ENCODE measurements around the gene BCO2.

Gene BCO2

DNA sequence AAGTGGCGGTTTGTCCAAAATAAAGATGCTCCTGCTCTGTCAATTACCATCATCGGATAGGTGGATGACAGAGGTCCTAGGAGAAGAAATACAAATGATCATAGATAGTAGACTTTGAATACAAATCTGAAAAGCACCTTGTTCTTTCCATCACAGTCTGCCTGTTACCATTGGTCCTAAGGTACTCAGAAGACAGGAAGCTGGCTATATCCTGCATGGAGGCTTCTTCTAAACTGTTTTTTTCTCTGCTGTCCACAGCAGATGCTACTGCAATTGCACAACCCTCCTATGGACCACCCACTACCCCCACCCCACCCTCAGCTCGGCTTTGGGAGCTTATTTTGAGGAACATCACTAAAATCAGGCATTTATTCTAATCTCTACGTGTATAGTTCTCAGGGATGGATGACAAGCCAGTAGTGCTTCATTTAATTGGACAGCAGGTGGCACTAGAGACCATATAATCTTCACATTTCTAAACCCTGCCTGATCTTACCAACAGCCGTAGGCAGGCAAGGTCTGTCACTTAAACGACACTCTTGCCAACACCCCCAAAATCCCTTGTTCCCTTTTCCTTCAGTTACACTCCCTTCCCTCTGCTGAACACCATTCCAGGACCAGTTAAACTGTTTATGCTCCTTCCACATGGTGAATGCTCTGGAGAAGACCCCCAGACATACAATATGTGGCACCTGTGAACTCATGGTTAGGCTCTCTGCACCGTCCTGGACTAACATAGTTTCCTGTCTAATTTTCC is 44.3 kb downstream of the BCO2 start:
- DNase-seq: no peak

DNA sequence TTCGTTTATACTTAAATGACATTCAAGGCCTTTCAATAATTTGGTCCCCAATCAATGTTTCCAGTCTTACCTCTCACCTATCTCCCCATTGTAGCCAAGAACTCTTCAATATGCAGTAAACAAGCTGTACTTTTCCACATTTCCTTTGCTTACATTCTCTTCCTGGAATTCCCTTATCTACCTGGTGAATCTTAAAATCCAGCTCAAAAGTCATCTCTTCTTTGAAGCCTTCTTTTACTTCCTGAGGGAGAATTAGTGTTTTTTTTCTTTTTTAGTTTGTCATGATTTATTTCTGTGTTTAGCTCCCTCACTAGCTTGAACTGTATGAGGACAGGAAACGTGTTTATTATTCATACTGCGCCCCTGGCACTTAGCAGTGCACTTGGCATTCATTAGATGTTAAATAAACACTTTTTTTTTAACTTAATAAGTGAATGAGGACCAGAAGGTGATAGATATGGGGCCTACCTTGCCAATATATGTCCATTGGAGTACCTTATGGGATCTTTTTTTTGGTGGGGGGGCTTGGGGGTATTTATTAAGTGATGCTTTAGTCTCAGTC is 46.0 kb downstream of the BCO2 start:
- no peak for DNase-seq

DNA sequence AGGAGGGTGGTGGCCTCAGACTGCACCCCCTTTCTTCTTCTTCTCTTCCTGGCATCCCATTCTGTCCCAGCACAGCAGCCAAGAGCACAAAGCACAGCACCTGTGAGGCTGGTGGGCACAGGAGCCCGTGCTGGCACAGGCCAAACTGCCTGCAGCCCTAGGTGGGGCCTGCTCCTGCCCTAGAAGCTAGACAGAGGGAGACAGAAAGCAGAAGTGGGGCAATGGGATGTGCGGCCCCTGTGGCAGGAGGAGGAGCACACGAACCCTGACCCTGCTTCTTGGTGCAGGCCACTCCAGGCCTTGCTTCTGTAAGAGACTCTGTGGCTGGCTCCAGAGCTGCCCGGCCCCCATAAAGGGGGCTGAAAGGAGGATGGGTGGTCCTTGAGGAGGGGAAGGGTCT is 47.0 kb downstream of the BCO2 start:
- no peak for DNase-seq

DNA sequence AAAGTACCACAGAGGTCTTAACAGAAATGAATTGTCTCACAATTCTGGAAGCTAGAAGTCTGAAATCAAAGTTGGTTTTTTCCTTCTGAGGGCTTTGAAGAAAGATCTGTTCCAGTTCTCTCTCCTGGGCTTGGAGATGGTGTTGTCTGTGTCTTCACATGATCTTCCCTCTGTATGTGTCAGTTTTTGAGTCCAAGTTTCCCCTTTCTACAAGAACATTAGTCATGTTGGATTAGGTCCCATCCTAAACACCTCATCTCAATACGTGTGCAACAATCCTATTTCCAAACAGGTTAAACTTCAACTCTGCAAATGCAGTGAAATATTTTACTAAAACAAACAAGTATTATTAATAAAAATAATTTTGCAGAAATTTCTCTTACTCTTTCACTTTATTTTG is 47.8 kb downstream of the BCO2 start:
- DNase-seq: no peak

DNA sequence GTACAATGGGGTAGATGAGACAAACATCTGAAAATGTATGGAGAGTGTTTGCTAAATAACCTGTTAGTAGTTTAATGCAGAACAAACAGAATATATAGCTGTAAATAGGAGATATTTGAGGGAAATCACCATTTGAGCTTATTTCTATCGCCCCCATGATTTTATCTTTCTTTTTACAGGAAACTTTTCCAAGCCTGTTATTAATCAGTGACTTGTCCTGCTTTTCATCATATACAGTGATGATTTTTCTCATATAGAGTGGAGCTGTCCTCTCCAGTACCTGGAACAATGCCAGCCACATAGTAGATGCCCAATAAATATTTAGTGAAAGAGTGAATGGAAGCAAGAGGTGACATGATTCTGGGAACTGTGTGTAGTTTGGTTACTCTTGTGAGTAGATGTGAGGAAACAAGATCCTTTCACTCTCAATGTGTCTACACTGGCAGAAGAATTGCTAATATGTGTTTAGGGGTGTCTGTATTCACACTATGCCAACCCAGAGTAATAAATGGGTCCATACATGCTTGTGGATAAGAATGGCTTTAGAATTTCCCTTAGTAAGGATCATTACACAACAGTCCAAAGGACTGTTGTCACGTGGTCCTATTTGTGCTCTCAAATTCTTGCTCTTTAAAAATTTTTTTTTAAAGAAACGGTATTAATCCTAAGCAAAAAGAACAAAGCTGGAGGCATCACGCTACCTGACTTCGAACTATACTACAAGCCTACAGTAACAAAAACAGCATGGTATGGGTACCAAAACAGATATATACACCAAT is 48.6 kb downstream of the BCO2 start:
- DNase-seq: no peak

DNA sequence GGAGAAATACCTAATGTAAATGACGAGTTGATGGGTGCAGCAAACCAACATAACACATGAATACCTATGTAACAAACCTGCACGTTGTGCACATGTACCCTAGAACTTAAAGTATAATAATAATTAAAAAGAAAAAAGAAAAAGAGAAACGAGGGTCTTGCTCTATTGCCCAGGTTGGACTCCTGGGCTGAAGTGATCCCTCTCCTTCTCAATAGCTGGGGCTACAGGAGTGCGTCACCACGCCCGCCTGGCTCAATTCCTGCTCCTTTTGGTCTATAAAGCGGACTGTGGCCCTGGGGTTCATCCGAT is 50.4 kb downstream of the BCO2 start:
- DNase-seq: no peak

DNA sequence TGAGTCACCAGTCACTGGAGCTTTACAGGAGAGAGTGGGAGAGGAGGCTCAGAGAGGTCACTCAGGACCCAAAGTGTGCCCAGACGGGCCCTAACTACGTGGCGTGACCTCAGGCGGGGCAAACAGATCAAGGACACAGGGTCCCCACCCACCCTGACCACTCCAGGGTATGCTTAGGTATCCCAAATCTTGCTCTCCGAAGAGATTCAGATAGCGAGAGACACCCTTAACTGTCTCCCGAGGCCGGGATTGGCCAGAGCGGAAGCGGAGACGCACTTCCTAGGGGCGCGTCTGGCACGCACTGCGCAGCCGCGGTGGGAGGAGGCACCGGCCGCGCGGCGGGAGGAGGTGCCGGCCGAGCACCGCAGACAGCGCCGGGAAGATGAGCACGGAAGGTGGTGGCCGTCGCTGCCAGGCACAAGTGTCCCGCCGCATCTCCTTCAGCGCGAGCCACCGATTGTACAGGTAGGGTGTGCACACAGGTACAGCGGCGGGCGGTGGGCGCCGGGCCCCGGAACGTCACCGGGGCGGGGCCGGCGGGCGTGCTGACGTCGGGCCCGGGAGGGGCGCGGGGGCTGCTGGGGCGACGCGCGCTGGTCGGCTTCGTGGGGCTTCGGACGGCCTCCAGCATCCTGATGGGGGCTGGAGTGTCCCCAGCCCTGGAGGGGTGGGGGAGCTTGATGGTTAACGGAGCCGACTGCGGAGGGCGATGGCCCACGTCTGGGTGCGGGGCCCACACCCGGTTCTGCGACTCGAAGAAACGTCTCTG is 50.9 kb downstream of the BCO2 start, which contains the start of gene PTS:
TSS of gene PTS (plus strand) at position 367 of the 769 bp plus-strand sequence. CDS start at position 383, 16 bp downstream.
- DNase-seq: peak; percentile 29

DNA sequence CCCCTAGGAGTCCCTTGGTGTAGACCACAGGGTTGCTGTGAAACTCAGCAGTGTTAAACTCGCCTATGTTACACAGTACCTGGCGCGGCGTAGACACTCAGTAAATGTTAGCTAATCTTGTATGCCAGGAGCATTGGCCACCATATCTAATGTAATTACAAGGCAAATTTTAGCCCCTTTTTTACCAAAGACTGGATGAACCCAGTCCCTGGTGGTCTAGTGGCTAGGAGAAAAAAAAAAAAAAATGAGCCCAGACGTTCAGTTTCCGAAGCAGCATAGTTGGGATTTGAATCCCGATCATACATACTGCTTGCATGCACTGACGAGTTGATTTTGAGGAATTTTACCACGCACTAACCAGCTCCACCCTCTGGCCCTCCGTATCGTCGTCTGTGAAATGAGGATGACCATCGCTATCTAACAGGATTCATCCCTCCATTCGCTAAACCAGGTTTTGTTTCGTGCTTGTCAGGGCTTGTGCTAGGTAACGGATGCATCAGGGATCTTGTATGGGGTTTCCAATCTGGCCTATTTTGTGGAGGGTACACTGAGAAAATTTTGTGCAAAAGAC is 51.6 kb downstream of the BCO2 start:
- DNase-seq: no peak

DNA sequence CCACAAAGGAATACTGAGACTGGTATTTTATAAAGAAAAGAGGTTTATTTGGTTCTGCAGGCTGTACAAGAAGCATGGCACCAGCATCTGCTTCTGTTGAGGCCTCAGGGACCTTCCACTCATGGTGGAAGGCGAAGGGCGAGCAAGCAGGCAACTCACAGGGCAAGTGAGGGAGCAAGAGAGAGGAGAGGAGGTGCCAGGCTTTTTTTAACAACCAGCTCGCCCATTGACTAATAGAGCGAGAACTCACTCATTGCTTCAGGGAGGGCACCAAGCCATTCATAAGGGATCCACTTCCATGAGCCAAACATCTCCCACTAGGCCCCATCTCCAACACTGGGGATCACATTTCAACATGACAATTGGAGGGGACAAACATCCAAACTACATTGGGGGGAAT is 52.2 kb downstream of the BCO2 start:
- no peak for DNase-seq

DNA sequence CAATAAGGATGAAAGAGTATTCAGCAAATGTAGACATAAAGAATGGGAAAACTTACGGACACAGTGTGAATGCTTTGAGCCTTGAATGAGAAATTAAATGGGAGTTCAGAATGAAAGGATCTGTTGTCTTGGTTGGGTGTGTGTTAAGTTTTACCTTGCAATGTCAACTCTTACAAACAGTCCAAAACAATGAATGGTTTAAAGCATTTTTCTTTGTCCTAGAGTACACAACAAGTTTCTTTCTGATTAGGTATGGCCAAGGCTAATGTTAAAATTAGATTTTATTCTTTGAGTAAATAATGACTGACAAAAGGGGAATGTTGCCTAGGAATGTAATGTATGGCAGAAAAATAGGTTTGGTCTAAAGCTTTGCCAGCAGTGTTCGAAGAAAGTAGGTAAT is 53.4 kb downstream of the BCO2 start:
- DNase-seq: no peak

DNA sequence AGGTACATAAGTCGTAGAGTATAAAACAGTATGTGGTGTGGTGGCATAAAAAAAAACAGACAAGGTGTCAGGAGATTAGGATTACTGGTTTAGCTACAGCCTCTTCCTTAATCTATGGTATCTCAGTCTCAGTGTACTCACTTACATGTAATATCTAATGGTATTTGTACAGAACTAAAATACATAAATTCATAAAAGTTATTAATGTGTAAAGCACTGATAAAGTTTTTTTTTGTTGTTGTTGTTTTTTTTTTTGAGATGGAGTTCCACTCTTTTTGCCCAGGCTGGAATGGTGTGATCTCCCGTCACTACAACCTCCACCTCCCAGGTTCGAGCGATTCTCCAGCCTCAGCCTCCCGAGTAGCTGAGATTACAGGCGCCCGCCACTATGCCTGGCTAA is 53.8 kb downstream of the BCO2 start:
- no peak for DNase-seq

DNA sequence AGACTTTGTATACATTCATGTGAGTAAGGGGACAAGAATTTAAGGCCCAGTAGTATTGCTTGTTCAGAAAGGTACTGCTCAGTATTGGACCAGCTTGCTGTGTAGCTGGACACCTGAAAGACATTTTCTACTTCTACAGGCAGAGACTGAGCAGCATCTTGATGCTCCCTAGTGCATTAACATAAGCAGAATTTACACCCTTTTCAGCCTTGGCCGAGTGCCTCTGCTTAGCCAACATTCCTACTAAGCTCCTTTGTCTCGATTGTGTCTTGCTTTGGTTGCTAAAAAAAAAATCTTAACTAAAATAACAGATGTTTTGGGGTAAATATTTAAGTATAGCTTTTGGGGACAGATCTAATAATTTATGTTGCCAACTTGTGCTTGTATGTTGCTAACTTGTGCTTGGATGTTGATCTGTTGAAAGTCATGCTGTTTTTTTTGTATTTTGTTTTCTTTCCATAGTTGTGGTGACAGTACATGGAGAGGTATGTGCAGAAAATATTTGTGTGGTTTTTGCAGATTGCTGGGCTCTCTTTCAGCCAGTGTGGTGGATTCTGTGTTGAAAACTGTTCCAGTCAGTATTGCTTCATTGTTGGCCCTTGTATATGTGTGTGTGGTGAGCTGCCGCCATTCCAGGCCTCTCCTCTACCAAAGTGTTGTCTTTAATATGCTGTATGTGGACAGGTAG is 54.6 kb downstream of the BCO2 start:
- no peak for DNase-seq

DNA sequence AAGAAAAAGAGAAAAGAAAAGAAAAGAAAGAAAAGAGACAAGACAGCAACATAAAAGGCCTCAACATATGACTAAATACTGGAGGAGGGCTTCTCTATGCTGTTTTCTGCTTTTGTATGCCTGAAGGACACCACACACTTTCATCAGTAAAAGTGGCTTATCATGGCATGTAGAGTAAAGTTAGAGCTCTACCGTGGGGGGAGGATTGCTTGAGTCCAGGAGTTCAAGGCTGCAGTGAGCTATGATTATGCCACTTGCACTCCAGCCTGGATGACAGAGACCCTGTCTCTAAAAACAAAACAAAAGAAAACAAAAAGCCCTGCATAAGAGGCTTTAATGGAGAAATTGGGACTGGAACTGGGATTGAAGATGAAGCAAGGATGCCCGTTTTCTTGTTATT is 56.6 kb downstream of the BCO2 start:
- no peak for DNase-seq

DNA sequence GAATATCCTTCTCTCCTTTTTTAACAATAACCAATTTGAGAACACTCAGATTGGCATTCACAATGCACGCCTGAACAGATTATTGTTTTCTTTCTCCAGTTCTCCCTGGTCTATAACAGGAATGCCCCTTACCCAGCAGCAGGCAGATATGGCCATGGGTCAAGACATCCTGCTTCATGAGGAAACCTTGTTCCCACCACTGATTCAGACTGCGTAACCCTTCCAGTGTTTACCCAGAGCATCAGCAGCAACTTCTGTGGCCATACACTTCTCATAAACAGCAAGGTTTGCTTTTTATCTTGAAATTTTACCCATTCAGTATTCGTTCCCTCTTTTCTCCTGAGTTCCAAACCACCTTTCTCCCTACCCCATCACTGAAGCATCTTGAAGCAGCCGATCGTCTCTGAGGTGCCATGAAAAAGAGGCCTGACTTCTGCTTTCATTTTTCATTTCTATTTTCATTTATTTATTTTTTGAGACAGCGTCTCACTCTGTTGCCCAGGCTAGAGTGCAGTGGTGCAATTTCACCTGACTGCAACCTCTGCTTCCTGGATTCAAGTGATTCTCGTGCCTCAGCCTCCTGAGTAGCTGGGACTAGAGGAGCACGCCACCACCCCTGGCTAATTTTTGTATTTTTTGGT is 60.6 kb downstream of the BCO2 start:
- DNase-seq: no peak

DNA sequence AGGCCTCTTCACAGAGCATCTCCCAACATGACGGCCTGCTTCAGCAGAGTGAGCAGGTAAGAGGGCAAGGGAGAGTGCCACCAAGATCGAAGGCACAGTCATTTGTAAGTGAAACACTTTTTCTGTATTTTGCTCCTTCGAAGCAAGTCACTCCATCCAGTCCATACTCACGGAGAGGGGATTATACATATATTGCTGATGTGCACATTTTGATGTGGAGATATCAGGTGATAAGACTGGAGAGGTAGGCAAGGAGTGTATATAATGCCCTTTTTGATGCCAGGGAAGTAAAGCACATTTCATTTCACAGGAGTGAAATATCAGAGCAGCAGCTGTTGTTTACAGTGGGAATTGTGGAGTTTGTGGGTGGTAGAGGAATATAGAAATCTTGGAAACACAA is 62.1 kb downstream of the BCO2 start:
- no peak for DNase-seq

DNA sequence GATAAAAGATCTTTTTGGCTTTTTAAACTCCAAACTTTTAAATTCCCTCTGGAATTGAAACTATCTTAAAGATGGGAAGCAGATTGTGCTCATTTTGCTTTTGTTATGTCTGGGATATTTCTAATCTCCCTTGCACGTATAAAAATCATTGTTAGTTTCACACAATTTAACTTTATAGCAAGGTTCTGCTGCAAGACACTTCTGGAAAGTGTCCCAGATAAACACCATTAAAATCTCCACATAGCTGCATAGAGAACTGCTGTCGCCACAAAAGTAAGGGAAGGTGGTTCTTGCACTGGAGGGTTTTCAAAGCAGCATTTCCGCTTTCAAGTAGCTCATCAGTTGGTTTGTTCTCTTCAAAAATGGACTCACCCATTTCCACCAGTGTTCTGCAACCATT is 62.7 kb downstream of the BCO2 start:
- no peak for DNase-seq

DNA sequence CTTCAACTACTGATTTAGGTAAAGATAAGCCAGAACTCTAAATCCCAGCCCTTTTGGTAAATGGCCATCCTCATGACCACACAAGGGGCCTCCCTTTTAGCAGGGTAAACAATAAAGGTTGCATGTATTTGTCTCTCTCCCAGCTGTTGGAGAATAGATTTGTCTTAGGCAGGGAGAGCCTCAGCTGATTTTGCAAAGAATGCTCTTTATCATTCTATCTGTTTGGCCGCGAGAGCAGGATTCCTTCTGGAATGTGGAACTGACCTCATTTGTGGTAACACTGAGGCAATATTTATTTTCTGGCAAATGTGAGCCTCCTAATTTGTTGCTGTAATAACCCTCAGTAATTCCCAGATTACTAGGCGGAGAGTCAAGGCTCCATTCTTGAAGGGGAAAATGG is 66.2 kb downstream of the BCO2 start:
- DNase-seq: no peak

DNA sequence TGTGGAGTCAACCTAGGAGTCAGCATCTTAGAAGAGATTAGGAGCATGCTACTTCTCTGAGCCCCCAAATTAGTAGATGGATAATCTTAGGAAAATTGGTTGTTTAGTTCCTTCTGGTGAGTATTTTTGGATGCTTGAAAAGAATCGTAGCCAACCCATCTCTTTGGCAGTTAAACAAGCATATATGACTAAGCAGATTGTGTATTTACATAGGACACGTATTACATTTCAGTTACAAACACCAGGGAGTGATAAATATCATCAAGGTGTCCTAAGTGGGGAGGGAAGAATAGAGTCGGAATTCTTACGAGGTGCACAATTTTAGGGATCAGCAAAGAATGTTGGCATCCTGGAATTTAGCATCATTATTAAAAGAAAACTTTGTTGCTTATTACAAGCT is 71.9 kb downstream of the BCO2 start:
- no peak for DNase-seq

DNA sequence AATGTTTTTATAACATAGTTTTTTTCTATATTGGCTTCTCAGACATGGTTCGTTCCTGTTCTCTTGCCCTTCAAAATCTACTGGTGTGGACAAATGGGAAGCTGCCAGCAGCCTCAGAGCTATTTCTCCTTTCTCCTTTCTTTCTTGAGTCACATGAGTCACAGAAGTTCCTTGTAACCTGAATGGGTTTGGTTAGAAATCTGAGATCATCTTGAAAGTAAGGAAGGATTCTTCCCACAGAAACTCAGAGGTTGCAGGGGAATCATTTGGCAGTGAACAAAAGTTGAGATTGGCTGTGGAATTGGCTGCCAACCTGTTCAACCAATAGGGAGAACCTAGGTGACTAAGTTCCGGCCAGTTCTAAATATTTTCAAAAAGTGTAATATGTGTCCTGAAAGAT is 72.9 kb downstream of the BCO2 start:
- DNase-seq: no peak

DNA sequence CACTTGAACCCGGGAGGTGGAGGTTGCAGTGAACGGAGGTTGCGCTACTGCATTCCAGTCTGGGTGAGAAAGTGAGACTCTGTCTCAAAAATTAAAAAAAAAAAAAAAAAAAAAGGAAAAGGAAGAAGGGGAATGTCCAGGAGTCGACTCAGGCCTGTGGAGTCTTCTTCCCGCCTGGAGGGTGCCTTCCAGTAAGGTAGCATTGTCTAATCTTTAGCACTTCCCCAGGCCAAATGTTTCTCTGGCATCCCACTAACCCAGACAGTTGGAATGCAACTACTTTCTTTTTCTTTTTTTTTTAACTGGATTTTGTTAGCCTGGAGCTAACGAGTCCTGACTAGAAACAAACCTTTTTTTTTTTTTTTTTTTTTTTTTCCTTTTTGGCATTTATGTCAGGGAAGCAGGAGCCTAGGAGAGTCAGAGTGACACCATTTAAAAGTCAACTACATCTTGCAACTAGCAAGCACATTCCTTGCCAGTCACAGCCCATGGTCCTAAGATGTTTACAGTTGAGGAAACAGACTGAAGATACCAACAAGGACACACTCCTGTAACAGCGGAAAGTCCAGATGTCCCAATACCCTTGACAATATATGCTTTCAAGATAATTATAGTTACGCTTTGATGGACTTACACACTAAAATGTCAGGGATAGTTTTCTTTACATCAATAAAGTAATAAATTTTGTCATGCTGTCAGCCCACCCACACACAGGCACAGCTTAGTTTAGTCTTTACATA is 74.7 kb downstream of the BCO2 start:
- DNase-seq: no peak

DNA sequence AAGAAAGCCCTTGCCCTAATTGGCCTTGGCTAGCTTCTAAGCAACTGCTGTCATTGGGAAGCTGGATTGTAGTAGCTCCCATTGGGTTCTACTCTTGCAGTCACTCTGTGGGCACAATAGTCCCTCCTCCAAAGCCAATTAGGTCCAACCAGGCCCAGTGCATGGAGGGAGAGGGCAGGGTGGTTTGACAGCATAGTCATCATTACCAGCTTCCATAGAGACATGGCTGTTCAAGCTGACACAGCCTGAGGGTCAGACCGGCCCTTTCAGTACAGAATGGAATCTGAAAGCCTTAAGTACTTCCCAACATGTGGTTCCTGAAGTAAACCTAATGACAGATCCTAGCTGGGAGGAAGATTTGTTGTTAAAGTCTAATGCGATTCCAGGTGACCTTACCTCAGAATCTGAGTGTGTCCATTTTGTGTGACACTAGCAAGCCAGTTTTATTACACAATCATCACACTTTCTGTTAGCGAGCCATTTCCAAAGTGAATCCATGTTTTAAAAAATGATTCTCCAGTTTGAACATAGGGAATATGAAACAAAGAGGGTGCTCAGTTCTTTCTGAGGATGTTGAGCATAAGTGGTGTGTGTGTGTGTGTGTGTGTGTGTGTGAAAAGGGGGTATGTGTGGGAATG is 78.4 kb downstream of the BCO2 start:
- DNase-seq: no peak
